HG02938 (cell line): ENCODE results near the gene CASTOR1.

ENCODE experiments used
- ATAC-seq: cut with Tn5 transposase; IDR thresholded peaks from one replicate; pipeline ENCODE4 v1.9.1; 2021; ENCODE audit warnings: mild to moderate bottlenecking, moderate library complexity; ENCODE audit not compliant: unreplicated experiment

The CASTOR1 gene

DNA sequence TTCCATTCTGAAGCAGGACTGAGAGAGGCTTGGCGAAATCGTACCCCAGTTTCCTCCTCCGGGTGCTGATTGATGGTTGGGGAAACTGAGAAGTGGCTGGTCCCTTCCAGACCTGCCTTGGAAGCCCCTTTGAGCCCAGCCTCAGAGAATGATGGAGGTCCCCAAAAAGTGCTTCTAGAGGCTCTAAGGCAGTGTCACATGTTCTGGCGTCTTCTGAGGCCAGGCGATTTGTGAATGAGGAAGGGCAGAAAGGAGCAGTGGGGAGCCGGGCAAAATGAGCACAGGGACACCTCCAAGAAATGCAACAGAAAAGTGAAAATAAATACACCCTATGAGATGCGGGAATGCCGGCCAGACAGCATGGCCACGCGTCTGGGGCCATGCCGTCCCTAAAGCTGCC is 41.7 kb downstream of the CASTOR1 start:
- ATAC-seq, result no peak

DNA sequence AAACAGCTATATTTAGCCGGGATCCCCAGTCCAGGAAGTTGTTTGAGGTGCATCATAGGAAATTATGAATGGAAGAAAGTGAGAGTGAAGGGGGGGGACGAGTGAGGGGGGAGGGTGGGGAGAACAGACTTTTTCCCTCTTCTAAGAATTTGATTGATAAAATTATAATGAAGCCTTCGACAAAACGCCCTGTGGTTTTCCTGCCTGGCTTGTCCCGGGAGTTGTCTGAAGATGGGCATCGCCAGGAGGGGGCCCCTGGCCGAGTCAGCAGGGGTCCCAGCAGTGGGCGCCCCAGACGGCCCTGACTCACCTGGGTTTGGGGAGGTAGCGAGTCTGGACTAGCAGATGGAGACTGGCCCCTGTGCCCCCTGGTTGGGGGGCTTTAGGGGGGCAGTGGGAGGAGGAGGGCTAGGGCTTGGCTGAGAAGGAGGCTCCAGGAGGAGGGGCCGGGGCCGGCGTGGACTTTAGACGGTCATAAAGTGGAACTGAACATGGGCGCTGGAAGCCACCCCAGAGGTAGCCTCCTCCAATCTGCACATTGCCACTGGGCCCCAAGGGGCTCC is 42.4 kb downstream of the CASTOR1 start:
- ATAC-seq, result no peak

DNA sequence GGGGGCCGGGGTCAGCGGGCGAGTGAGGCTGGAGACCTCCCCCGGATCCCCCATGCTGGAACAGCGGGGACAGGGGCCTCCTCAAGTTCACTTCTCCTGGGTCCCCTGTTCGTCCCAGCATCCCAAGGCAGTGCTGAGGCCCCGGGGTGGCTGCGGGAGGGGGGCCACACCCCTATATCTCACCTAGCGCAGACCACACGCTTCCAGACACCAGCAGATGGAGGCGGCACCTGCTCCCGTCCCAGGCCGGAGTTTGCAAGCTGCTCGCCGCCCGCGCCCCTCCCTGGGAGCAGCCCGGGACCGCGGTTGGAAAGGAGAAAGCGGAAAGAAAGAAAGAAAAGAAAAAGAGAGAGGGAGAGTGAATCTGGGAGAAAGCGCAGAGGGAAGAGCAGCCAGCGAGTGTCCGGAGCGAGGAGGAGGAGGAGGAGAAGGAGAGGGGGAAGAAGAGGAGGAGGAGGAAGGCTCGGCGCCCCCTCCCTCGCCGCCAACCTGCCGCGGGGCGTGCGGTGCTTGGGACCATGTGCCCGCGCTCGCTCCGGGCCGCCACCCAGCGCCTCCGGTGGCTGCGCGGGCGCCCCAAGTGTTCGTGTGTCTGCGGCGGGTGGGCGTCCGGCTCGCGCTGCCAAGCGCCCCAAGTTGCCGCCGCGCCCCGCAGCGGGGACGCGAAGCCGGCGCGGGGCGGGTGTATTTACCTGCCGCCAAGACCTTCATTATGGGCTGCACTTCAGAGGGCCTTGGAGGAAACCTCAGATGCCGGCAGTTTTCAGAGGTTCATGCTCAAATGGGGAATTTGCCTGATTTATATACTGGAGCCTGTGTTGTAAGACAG is 43.1 kb downstream of the CASTOR1 start, which contains the start of gene LIF:
LIF (minus strand) TSS at position 775 of the 829 bp plus-strand sequence; CDS start at position 711, 64 bp downstream.
- no peak for ATAC-seq

DNA sequence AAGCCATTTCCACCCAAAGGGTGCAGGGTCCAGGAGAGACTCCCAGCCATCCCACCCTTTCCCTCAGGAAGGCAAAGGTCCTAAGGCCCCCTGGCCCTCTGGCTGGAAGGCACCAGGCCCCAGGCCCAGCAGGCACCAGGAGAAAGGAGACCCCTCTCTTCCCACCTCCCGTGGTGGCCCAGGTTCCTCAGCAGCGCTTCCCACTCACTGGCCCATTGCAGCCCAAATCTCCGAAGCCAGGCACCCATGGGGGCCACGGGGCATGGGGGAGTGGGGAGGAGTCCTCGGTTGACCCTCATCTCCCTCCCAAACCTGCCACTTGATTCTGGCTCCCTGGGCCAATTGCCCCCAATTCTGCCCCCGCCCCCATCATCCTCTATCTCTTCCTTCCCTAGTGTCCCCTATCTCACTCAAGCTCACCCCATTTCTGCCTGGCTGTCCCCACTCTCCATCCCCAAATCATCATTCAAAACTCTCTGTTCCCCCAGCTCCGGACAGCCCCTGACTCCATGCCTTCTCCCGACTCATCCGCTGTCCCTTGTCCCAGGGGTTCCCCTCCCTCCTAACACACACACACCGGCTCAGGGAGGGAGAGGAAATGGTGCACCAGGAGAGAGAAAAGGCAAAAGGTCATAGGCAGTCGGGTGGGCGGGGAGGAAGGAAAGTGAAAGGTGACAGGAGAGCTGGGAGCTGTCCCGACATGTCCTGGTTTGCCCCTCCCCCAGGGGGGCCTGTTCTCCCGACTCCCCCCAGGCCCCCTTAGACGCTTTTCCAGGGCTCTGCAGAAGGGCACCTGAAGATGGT is 43.9 kb downstream of the CASTOR1 start:
- ATAC-seq, result no peak

DNA sequence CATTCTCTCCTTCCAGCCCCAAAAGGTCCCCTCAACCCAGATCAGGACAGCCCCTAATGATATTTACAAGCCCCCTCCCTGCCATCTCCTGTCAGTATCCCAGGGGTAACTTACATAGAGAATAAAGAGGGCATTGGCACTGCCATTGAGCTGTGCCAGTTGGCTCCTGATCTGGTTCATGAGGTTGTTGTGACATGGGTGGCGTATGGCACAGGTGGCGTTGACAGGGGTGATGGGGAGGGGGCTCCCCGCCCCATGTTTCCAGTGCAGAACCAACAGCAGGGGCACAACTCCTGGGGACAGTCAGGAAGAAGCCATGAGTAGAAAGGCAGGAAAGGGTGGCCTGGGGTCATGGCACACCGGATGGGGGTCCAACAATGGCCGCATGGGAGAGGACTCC is 44.7 kb downstream of the CASTOR1 start:
- no peak for ATAC-seq

DNA sequence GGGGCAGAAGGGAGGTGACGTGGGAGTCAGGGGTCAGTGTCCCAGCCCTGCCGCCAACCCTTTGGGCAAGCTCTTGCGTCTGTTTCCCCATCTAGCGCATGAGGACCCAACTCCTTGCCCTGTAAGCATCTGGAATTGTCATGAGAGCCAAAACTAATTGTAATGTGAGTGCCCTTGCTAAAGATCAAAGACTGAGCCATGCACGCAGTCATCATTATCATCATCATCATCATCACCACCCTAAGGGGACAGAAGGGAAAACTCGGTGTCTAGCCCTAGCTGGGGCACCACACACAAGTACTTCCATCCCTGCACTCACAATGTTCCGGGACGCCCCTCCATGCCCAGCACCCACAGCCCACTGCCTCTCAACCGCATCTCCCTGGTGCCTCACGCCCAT is 45.2 kb downstream of the CASTOR1 start:
- ATAC-seq, result no peak

DNA sequence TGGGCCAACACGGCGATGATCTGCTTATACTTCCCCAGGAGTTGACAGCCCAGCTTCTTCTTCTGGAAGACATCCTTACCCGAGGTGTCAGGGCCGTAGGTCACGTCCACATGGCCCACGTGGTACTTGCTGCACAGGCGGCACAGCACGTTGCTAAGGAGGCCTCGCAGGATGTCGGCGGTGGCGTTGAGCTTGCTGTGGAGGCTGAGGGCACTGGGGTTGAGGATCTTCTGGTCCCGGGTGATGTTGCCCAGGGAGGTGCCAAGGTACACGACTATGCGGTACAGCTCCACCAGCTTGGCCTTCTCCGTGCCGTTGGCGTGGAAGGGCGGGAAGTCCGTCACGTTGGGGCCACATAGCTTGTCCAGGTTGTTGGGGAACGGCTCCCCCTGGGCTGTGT is 45.6 kb downstream of the CASTOR1 start:
- no peak for ATAC-seq

DNA sequence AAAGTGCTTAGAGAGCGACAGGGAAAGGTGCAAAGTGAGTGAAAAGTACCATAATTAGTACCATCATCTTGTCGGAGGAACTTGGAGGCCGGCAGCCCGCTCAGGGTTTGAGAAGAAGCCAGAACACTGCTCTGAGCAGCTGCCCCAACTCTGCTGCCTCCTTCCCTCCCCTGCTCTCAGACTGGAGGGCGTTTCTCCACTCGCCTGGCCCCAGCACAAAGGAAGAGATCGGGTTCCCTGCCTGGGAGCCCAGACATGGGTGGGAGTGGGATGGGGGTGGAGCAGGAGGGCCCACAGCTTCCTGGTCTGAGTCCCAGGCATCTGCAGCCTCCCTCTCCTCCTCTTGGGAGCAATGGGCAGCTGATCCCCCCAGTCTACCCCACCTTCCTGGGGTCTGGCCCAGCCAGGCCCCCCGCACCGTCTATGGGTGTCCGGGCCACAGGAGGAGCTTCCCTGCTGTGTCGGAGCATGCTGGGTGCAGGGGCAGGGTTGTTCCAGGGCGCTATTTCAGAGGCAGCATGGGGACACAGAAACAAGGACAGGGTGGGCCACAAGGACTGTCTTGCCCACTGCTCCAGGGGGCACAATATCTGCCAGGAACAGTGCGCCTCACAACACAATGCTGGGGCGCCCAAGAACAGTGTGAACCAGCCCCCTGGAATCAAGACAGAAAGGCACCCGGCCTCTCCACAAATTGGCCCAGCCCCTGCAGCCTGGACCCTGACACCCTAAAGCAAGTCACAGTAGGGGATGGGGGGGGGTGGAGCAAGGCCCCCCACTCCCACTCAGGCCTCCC is 47.5 kb downstream of the CASTOR1 start:
- ATAC-seq, result no peak

DNA sequence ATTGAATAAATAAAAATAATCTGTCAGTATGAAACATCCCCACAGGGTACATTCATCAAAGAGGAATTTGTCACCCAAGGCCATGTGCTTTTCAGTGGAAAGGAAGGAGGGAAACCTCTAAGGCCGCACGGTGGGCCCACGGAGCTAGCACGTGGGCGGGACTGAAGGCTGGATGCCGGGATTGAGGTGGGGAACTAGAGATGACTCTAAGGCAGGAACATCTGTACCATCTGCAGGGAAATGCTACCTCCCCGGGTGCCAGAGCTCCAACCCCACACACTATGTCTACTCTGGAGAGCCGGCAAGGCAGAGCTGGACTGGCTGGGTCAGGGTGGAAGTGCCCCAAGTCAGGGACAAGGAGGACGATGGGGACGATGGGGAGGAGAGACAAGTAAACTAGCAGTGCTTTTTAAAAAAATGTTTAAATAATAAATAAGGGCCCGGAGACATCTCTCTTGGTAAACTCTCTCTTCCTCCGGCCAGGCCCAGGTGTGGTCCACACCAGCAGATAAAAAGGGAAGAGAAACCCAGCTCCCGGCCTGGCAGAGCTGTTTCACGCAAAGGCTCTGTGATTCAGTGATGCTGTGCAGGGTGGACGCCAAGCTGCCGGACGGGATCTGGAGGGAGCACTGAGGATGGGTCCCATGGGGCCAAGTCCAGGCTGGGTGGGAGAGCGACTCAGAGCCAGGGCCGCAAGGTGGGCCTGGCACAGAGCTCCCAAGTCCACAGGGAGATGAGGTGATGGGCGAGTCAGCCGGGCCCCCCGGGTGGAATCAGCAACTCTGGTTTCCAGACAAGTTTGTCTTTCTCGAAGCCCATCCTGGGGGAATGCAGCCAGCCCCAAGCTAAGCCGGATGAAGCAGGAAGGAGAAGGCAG is 48.5 kb downstream of the CASTOR1 start:
- no peak for ATAC-seq

DNA sequence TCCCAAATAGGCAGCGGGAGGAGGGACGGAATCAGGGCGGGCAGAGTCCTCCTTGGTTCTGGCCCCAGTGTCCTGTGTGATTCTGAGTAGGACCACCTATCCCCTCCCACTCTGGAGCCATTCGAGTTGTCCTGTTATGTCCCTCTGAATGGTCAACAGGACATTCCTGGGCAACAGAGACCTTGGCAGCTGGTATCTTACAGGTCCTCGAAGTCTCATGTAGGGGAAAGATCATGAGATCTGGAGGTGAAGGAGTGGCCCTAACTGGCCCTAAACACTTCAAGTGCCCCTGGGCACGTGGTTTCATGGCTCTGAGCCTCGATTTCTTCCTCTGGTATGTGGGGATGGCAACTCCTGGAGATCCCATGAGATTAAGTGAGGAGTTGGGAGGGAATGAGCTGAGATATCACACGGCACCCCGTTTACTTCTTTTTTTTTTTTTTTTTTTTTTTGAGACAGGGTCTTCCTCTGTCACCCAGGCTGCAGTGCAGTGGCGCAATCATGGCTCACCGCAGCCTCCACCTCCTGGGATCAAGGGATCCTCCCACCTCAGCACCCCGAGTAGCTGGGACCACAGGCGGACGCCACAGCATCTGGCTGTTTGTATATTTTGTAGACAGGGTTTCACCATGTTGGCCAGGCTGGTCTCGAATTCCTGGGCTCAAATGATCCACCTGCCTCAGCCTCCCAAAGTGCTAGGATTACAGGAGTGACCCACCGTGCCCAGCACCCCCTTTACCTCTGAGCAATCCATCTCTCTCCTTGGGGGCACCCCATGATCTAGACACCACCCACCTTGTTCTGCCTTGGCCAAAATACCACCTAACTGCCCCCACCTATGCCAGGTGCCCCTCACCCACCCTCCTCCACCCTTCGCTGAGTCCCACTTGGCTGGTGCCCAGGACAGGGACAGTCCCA is 49.6 kb downstream of the CASTOR1 start:
- no peak for ATAC-seq

DNA sequence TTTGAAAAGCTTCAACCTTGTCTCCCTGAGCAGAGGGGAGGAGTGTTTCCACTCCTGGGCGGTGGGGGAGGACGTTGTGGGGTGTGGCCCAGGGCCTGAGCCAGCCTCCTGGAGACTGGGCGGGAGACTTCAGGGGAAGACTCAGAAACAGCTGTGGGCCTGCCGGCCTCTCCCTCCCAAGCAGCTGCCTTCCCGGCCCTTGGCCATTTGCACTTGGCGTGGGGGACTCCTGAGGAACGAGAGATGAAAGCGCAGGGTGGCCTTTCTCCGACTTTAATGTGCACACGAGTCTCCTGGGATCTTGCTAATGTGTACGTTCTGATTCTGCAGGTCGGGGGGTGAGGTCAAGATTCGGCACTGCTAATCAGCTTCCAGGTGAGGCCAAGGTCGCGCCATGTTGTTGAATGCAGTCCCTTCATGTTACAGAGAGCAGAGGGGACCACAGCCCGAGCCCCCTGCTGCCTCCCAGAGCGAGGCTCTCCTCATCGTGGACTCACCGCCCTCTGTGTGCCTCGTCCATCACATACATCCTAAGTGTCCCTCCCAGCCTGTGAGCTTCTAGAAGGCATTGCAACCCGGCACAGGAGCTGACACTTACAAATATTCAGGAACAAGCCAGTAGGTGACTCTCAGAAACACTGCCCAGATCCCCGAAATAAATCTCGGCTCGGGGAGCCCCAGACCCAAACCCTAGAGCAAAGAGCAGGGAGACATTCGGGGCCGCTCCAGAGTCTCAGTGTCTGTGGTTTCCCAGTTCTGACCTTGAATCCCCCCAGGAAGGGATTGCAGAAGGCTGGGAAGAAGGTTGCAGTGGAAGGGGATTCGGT is 50.4 kb downstream of the CASTOR1 start:
- no peak for ATAC-seq

DNA sequence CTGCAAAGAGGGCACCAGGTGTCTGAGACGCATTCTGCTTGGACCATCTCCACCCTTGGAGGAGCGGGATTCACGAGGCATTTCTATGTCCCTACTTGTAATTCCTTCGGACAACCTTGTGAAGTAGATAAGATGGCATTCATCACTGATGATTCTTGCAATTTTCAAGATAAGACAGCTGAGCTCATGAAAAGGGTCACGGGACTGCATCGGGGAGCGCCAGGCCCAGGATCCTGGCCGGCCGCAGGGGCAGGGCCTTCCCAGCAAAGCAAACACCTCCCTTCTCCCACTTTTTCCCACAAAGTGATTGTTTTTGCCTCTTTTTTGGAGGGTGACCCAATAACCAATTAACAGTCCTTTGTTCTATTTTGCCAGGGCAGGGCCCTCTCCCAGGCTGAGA is 51.2 kb downstream of the CASTOR1 start:
- ATAC-seq, result no peak

DNA sequence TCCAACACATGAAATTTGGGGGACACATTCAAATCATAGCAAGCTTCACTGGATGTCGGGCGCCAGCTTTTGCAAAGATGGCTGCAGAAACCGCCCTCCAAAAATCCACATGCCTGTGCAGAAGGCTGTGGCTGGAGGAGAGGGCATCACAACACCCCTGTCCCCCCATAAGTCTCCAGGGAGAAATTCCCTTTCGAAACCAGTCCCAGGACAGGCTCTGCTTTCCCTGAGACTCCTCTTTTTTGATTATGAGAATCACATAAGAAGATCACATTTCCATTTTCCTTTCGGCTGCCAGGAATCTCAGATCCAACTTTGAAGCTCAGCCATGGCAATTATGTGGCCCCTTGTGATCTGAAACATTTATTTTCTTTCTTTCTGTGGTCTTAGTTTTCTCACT is 52.4 kb downstream of the CASTOR1 start:
- no peak for ATAC-seq

DNA sequence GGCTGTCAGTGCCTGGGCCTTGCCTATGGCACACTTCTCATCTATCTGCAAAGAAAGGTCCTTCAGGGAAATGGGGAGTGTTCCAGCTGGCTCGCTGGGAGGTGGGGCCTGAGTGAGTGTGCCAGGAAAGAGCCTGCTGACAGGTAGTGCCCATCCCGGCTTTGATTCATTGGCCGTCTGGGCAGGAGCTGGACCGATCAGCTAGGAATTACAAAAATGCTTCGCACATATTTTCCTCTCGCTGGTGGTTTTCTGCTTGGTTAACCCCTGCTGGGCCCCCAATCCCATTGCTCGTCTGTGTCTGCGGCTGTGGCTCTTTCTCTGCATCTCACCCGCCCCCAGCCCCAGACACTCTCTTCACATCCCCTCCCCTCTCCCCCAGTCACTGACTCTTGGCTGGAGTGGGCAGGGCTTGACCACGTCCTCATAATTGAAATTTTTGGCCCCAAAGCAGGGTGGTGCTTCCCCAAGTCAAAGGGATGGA is 53.6 kb downstream of the CASTOR1 start:
- no peak for ATAC-seq
